ENCODE results near the gene CPEB4. TPM values are rescaled to one million over a fixed set of nuclear protein-coding genes. Genes with fewer than 3 reads are reported as not detected.
A peak's percentile ranks its signal among the peaks of the same experiment; 100 is the strongest.

CPEB4 gene
- total RNA-seq, 2 donors from 2014 or later = 42.1 to 42.8 TPM

DNA sequence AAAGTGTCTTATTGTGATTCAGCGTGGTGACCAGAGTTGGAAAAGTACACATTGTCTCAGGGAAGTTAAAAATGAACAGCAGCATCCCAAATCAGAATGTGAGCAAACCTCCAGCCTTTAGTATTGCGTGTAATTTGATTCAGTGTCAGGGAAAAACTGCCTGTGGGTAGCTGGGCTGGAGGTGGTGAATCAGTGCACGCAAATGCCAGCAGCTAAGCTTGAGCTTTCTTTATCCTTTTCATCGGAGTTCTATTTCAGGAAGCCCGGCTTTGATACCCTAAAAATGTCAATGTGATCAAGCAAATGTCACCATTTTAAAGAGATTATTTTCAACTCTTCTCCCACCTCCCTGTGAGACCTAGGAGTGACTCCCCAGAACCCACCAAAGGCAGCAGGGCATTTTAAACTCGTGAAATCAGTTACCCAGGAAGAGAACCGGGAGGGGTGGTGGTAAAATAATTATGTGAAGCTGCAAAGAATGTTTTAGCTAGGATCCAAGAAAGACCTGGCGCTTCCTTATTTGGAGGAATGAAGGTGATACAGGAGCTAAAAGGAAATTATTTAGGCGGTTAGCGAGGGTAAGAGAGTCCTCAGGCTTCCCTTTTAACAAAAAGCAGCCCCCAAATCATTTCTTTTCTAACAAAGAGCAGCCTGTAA, 75.2 kb downstream of the CPEB4 start:
- intact Hi-C loops (cut with DNase I, micrococcal nuclease) = no loop called here
- no peak for DNase-seq
- ATAC-seq = peak; percentile 43

DNA sequence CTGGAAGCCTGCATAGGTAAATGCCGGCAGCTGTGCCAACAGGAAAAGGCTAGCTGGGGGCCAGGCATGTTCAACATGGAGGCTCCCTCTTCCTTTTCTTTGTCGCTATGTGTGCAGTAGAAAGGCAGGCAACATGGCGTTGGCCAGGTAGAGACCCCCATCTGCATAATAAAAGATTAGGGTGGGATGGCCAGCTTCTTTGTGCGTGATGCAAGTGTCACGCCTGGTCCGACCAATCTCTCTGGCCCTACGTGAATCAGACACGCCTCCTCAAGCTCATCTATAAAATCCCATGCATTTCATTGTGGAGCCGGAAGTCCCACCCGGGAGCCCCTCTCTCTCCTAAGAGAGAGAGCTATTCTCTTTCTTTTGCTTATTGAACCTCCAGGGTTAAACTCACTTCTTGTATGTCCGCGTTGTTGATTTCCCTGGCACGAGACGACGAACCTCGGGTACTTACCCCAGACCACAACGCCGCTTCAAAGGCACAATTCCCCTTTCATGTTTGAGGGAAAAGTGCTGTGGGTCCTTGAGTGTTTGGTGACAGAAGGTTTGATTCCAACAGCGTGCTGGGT, 75.8 kb downstream of the CPEB4 start:
- ATAC-seq = peak; percentile 87
- intact Hi-C loops (cut with DNase I, micrococcal nuclease) = no loop called here

DNA sequence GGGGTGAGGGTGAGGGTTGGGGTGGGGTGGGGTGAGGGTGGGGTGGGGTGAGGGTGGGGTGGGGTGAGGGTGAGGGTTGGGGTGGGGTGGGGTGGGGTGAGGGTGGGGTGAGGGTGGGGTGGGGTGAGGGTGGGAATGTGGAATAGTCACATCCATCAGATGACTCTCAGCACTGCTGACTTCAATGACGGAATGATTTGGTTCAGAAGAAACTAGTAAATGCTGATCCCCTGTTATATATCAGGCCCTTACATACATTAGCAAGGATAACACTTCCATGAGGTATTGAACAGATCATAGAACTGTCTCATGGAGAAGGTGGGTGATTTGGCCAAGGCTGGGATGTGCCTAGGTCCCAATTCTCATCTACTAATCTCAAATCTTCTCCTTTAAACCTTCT, 76.4 kb downstream of the CPEB4 start:
- ATAC-seq = peak; percentile 22
- intact Hi-C loops (cut with DNase I, micrococcal nuclease) = no loop called here
- no peak for DNase-seq

More for the DNA sequence above, 75.8 kb downstream of the CPEB4 start:
- peak; percentile 57 to 64 for DNase-seq

DNA sequence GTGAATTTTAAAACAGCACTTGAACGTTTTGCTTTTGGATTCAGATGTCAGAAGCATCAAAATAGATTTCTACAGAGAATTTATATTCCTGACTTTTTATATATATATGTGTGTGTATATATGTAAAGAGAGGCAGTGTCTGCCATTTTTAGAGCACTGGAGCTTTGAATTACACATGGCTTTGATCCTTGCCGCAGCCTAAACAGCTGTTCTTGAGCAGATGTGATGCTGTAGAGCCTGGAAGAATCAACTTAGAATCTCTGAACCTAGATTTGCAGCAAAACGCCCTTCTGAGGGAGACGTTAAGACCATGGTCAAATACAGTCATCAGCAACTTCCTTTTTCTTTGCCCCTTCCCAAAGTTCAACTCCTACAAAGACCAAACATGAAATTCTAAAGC, 79.1 kb downstream of the CPEB4 start:
- no peak for ATAC-seq
- intact Hi-C loops (cut with DNase I, micrococcal nuclease) = no loop called here

DNA sequence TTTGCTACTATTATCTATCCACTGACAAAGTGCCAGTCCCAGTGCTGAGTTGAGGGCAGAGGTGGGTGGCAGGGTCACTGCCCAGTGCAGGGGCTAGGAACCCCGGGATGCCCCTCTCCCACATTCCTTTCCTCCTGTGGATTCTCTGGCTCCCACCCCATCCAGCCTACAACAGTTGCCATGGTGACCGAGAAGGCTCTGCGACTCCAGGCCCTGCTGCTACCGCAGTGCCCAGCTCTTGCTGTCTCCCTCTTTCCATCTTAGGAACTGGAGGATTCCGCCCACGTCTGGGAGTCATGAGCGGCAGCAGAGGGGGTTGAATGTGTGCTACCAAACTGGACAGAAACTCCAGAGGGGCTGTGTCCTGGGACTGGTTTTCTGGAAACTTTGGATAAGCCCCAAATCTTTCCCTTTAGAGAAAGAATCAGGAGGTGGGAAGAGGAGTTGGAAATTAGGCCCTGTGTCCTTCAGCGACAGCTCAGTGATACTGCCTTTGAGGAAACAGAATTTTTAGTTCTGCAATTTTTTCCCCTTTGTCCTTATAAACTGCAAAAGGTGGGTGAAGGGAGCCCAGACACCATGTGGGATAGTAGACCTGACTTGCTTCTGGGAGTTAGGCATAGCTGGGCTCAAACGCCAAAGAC, 80.1 kb downstream of the CPEB4 start:
- no peak for DNase-seq
- intact Hi-C loops (cut with DNase I, micrococcal nuclease) = no loop called here
- no peak for ATAC-seq

More for the DNA sequence above, 79.1 kb downstream of the CPEB4 start:
- no peak for DNase-seq

DNA sequence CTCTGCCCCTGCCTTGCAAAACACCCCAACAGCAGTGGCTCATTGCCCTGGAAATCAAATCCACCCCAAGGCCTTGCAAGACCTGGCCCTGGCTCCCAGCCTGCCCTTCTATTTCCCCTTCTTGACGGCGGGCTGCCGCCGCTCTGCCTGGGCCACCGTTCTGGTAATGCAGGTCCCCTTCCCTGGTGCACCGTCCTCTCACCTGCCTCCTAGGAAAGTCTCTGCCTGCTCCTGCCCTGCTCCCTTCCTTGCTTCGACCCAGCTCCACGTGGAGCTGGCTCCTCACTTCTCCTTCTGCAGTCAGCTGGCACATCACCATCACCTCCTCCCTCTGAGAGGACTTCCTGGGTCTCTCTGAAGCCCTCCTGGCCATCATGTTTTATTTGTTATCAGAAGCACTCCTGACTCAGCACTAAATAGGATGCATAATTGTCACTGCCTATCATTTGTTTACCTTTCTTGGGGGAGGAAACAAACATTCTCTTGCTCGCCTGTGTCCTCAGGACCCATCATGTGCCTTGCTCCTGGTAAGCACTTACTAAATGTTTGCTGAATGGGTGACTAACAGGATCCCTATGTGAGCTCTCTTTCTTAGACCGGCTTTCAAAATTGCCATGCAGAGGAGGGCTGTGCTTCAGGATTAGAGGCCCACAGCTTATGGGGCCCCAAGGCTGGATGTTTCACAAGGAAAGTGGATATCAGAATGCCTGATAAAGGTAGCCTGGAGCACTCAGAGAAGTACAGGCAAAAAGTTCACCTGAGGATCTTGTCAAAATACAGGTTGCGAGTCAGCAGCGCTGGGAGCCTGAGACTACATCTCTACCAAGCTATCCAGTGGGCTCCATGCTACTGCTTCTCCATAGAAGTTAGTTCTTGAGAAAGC, 81.3 kb downstream of the CPEB4 start:
- DNase-seq (no peak), ATAC-seq (no peak)
- intact Hi-C loops (cut with DNase I, micrococcal nuclease) = no loop called here

DNA sequence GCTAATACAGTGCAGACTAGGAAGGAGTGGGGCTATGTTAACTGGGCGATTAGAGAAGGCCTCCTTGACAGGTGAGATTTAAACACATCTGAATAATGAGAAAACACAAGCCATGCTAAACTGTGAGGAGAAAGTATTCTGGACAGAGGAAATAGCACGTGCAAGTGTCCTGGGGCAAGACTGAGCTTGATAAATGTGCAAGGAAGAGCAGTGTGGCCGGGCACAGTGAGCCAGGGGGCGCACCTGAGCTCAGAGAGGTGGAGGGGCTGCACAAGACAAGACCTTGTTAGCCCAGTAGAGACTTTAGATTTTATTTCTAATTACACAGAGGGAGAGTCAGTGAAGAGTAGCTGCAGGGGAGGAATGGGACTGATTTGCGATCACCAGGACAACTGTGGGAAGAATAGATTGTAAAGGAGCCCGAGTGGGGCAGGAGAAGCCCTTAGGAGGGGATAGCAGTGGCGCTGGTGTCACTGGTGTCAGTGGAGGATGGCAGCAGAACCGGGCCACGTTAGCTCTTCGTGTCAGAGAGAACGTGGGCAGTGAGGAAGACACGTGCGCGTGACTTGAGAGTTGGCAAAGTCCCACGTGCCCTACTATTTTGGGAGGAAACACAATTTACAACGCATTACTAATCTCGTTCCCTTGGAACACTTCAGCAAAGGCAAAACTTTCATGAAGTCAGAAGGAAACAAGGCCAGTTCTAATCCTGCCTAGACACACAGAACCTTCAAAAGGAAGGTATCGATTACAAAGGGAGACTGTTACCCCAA, 82.9 kb downstream of the CPEB4 start:
- DNase-seq (no peak), ATAC-seq (no peak)
- intact Hi-C loops (cut with DNase I, micrococcal nuclease) = no loop called here

DNA sequence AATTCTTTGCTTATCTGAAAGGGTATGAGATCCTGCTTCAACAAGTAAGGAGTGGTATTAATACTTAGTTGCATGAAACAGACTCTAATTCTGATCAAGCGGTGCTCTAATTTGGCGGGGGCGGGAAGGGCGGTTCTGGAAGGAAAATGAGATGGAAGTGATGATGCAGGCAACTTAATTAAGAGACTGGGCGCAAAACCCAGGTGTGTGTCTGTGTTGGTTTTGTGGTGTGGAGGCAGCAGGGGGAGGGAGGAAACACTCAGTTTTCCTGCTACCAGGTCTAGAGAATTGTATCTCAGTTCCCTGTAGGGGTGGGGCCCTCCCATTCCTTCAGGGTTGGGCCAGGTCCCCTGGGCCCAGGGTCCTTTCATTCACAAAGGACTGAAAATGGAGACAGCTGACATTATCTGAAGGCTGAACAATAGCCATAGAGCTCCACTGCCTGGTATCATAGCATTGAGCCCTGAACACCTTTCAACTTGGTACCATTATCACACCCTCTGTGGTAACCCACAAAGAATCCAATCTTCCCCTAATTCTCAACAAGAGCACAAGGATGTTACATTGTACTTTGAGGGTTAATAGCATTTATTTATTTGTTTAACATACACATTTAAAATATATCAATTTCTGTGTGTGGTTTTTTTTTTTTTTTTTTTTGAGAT, 83.7 kb downstream of the CPEB4 start:
- intact Hi-C loops (cut with DNase I, micrococcal nuclease) = loop anchor here in 1 of 2 donors (2.0 kb wide), 1 partner anchor 353 kb away; no protein-coding TSS in a partner anchor
- ATAC-seq (no peak), DNase-seq (no peak)

DNA sequence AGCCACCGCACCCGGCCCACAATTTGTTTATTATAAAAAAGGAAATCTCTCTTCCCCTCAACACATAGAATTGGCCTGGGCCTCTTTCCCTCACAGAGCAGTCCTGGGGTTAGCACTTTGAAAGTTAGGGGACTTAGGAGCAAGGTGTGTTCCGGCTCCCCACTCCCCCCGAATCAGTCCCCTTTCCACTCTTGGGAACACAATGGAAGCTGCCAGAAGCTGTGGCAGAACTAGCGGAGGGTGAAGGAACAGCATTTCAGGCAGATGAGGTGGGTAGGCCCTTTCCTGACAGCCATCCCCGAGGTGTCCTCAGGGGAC, 84.4 kb downstream of the CPEB4 start:
- ATAC-seq (no peak), DNase-seq (no peak)
- intact Hi-C loops (cut with DNase I, micrococcal nuclease) = loop anchor here in 1 of 2 donors (2.0 kb wide), 1 partner anchor 354 kb away; no protein-coding TSS in a partner anchor

DNA sequence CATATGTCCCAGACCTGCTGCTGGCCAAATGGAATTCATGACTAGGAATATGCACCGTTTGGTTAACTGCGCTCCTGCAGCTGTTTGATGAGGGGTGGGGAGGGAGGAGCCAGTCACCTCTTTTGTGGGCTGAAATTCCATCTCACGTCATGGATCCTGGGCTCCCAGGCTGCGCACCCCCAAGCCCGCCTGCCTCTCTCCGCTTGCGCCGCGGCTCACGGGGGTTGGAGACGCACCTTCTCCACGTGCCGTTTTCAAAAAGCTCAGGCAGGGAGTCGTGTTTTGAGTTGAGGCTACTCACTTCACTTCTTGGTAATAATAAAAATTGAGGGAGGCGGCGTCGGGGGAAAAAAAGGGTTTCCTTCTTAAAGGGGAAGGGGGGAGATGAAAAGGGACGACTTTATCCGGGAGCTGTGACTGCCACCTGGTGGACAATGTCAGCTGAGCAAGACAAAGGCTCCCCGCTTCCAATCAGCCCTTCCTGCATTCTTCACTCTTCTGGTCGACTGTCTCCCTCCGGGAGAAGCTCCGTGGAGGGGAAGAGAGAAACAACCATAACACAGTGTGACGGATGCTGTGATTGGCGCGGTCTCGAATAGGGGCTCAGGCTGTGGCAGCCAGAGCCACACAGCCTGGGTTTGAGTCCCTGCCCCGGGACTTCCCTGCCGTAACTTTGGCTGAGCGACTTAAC, 84.9 kb downstream of the CPEB4 start:
- DNase-seq = peak; percentile 72 to 88
- peak; percentile 93 for ATAC-seq
- intact Hi-C loops (cut with DNase I, micrococcal nuclease) = loop anchor here in 1 of 2 donors (2.0 kb wide), 1 partner anchor 354 kb away; no protein-coding TSS in a partner anchor

DNA sequence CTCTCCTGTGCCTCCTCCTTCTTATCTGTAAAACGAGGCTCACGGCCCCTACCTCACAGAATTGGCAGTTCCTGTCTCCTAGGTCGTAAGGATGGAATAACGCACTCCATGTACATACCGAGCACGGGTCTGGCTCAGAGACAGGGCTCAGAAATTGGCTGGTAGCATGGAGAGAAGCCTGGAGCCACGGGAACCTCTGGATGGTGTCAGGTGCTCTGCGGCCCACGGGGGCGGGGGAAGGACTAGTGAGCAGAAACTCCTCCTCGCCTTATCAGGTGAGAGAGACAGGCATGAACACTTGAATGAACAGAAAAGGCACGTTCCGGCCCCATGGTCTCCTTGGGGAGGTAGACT, 85.4 kb downstream of the CPEB4 start:
- intact Hi-C loops (cut with DNase I, micrococcal nuclease) = loop anchor here in 1 of 2 donors (2.0 kb wide), 1 partner anchor 355 kb away; no protein-coding TSS in a partner anchor

DNA sequence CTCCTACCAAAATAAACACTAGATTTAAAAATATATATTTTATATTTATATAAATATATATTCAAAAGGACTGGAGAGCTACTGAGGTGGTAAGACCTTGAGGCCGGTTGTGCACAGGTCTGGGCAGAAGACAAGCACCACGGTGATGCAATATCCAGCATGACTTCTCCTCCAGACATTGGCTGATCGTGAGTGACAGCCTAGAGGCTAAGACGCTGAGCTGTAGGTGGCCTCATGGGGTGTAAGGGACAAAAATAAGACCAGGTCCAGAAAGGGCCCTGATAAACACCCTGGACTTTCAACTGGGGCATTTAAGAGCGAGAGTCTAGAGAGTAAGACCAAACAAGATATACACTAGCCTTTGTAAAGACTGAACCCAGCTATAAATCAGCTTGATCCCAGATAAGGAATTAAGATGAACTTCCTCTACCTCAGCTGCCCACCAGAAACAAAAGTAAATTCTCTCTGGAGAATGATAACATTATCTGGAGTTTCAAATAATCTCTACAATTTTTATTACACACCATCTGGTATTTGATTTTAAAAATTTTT, 86.6 kb downstream of the CPEB4 start:
- DNase-seq = no peak
- ATAC-seq = no peak
- intact Hi-C loops (cut with DNase I, micrococcal nuclease) = no loop called here

More for the DNA sequence above, 85.4 kb downstream of the CPEB4 start:
- ATAC-seq (peak; percentile 76), DNase-seq (peak in 1 of 2 donors; percentile 44)

DNA sequence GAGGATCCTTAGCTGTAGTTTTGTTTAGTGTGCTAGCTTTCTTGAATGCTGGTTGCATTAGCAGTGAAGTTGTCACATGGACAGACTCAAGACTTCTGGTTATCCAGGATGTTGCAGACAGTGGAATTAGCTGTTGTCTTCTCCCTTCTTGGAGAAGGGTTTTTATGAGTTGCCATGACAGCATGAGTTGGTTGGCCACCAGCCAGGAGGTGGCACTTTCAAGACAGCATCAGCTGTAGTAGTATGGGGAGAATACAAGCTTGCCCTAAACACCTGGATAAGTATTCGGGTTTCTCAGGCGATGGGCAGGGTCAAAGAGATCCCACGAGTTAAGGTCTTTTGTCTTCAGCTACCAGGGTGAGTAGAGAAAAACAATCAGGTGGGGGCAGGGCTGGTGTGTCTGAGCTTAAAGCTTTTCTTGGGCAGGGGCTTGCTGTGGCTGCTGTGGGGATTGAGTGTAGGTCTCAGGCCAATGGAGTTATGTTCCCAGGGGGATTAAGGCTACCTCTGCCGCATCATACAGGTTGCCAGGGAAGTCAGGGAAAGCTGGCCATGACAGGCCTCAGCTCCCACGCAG, 93.1 kb downstream of the CPEB4 start:
- DNase-seq (no peak), ATAC-seq (no peak)
- intact Hi-C loops (cut with DNase I, micrococcal nuclease) = no loop called here

DNA sequence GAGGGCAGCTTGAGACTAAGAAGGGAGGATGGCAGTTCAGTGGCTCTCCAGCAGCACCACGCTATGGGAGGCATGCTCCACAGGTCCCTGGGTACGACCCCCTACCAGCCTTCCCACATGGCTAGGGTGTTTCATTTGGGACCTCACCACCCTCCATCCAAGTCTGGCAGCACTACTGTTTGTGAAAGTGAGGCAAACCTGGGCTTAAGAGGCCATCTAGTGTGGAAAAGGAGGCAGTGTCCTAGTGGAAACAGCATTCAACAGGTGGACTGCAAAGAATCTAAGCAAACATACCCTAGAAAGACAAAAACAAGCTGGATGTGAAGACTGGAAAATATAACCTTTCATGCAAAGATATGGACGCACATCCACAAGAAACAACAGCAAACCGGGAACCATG, 96.1 kb downstream of the CPEB4 start:
- ATAC-seq = no peak
- intact Hi-C loops (cut with DNase I, micrococcal nuclease) = no loop called here
- no peak for DNase-seq

DNA sequence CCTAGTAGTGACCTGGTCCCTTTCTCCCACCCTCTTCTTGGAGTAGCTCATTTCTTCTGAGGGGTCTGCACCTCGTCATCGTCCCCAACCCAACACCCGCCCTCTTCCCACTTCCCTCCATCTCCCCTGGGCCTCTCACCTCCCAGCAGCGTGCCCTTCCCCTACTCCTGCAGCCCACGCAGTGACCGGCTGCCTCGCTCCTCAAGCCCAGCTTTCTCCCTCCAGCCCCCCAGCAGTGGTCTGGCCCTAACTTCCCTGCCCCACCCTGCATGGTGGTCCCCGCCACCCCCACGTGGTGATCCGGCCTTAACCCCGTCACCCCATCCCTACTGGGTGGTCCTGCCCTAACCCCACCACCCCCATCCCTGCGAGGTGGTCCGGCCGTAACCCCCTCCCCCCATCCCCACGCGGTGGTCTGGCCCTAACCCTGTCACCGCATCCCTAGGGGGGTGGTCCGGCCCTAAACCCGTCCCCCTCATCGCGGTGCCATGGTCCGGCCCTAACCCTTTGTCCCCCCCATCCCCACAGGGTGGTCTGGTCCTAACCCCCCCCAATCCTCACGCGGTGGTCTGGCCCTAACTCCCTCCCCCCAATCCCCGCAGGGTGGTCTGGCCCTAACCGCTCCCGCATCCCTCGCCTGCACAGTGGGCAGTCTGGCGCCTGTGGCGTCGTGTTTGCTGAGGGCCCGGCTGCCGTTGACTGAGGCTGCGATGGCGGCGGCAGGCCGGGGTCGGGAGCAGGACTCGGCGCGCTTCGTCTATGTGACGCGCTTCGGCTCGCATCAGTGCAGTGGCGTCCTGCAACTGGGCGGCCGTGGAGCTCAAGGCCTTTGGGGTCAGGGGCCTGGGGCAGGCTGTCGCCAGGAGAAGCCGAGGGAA, 100.6 kb downstream of the CPEB4 start, which contains the start of gene C5orf47:
Gene C5orf47, plus strand, starts transcription at position 617 of the 878 bp plus-strand sequence. Its CDS starts 94 bp downstream, at position 711.
- intact Hi-C loops (cut with DNase I, micrococcal nuclease) = no loop called here
- no peak for ATAC-seq
- no peak for DNase-seq

All from left colon (tissue), 2 donors.